GM12878 (cell line): ENCODE measurements around the gene SLC36A3.
"Not testable (repeated sequence)": the region's sequence is repeated elsewhere in the genome, so short reads cannot be mapped to it uniquely, and the experiment has no call there.

ENCODE experiments used
- HDAC2 ChIP-seq: fragments of 200-600 bp; sonication (generic); IDR thresholded peaks from 2 replicates; pipeline ENCODE4 v1.6.1; 2017
- SMC3 ChIP-seq: IDR thresholded peaks from 2 replicates; pipeline ENCODE4 v1.6.1; 2011; ENCODE audit warnings: low read length, improper control_type of control experiment, borderline replicate concordance
- SUZ12 ChIP-seq: fragments of 200-600 bp; sonication (generic); IDR thresholded peaks from one replicate; pipeline ENCODE4 v1.6.1; 2018; ENCODE audit warnings: antibody characterized with exemption, mild to moderate bottlenecking; ENCODE audit not compliant: unreplicated experiment
- TF ChIP-seq, protein P1 (sequence below): fragments of 450-650 bp; formaldehyde crosslinking; IDR thresholded peaks from 2 replicates; pipeline ENCODE4 v1.5.0; 2022; ENCODE audit warnings: mild to moderate bottlenecking, missing genetic modification characterization

DNA sequence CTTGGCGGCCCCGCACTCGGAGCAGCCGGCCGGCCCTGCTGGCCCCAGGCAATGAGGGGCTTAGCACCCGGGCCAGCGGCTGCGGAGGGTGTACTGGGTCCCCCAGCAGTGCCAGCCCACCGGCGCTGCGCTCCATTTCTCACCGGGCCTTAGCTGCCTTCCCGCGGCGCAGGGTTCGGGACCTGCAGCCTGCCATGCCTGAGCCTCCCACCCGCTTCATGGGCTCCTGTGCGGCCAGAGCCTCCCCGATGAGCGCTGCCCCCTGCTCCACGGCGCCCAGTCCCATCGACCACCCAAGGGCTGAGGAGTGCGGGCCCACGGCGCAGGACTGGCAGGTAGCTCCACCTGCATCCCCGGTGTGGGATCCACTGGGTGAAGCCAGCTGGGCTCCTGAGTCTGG lies 5.7 kb upstream of the SLC36A3 start:
- not testable (repeated sequence) for TF ChIP-seq SUZ12, SMC3, HDAC2
- TF ChIP-seq, protein P1, sequence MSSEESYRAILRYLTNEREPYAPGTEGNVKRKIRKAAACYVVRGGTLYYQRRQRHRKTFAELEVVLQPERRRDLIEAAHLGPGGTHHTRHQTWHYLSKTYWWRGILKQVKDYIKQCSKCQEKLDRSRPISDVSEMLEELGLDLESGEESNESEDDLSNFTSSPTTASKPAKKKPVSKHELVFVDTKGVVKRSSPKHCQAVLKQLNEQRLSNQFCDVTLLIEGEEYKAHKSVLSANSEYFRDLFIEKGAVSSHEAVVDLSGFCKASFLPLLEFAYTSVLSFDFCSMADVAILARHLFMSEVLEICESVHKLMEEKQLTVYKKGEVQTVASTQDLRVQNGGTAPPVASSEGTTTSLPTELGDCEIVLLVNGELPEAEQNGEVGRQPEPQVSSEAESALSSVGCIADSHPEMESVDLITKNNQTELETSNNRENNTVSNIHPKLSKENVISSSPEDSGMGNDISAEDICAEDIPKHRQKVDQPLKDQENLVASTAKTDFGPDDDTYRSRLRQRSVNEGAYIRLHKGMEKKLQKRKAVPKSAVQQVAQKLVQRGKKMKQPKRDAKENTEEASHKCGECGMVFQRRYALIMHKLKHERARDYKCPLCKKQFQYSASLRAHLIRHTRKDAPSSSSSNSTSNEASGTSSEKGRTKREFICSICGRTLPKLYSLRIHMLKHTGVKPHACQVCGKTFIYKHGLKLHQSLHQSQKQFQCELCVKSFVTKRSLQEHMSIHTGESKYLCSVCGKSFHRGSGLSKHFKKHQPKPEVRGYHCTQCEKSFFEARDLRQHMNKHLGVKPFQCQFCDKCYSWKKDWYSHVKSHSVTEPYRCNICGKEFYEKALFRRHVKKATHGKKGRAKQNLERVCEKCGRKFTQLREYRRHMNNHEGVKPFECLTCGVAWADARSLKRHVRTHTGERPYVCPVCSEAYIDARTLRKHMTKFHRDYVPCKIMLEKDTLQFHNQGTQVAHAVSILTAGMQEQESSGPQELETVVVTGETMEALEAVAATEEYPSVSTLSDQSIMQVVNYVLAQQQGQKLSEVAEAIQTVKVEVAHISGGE: not testable (repeated sequence)
